OCI-LY7 (cell line): ENCODE measurements around the gene MAPK8IP3. TPM values are rescaled to one million over a fixed set of nuclear protein-coding genes. Genes with fewer than 3 reads are reported as not detected.
"Not testable (repeated sequence)": the region's sequence is repeated elsewhere in the genome, so short reads cannot be mapped to it uniquely, and the experiment has no call there.

Experiments
- BruUV-seq: library from RNA; stranded (reverse); fragments of 400-500 nt; replicated peaks from 2 replicates; lab custom pipeline; 2021; lab: Mats Ljungman, UMichigan
- CTCF ChIA-PET: fragments of 300-600 bp; sonication (Branson Sonifier 250); formaldehyde crosslinking; loops from one replicate; lab custom pipeline; 2022; ENCODE audit warnings: antibody characterized with exemption; ENCODE audit not compliant: unreplicated experiment; lab: Charles Lee
- POLR2A ChIA-PET: fragments of 300-600 bp; sonication (Branson Sonifier 250); formaldehyde crosslinking; loops from one replicate; lab custom pipeline; 2022; ENCODE audit warnings: antibody characterized with exemption; lab: Charles Lee
- DNase-seq: peaks from one replicate; pipeline ENCODE4 v3.0.0-alpha.2; 2015; ENCODE audit warnings: low spot score
- H2AFZ ChIP-seq: fragments of 200-600 bp; sonication (generic), shearing (Covaris generic); 2 replicates; pipeline ENCODE4 v1.6.1; 2014; ENCODE audit warnings: mild to moderate bottlenecking, antibody characterized with exemption, low read length, moderate library complexity
- H3K27ac ChIP-seq: fragments of 200-600 bp; sonication (generic); 2 replicates; pipeline ENCODE4 v1.5.1; 2014; ENCODE audit warnings: mixed run types, low read depth, mild to moderate bottlenecking, moderate library complexity, low read length, inconsistent platforms; ENCODE audit not compliant: poor library complexity, severe bottlenecking
- H3K36me3 ChIP-seq: fragments of 200-600 bp; sonication (generic); 2 replicates; pipeline ENCODE4 v1.6.1; 2014; ENCODE audit warnings: mild to moderate bottlenecking, antibody characterized with exemption, low read length, moderate library complexity, mixed read lengths; ENCODE audit not compliant: insufficient read depth
- H3K4me1 ChIP-seq: fragments of 200-600 bp; sonication (generic); 2 replicates; pipeline ENCODE4 v1.5.1; 2014; ENCODE audit warnings: mild to moderate bottlenecking, low read length; ENCODE audit not compliant: insufficient read depth, poor library complexity, severe bottlenecking
- H3K4me2 ChIP-seq: fragments of 200-600 bp; sonication (generic); 2 replicates; pipeline ENCODE4 v1.6.1; 2014; ENCODE audit warnings: mild to moderate bottlenecking, low read length
- H3K4me3 ChIP-seq: fragments of 200-600 bp; sonication (generic); 2 replicates; pipeline ENCODE4 v1.5.1; 2014; ENCODE audit warnings: mild to moderate bottlenecking, low read depth, low read length; ENCODE audit not compliant: poor library complexity, severe bottlenecking
- H3K79me2 ChIP-seq: fragments of 200-600 bp; sonication (generic); 2 replicates; pipeline ENCODE4 v1.6.1; 2016; ENCODE audit warnings: low read depth, mild to moderate bottlenecking, low read length, moderate library complexity, mixed read lengths; ENCODE audit not compliant: insufficient read depth
- H3K9me2 ChIP-seq: fragments of 200-600 bp; sonication (generic); 2 replicates; pipeline ENCODE4 v1.6.1; 2016; ENCODE audit warnings: mild to moderate bottlenecking, low read length, mixed read lengths; ENCODE audit not compliant: insufficient read depth
- H3K9me3 ChIP-seq: fragments of 200-600 bp; sonication (generic); 2 replicates; pipeline ENCODE4 v1.6.1; 2014; ENCODE audit warnings: mild to moderate bottlenecking, mixed run types, low read length, mixed read lengths
- H4K20me1 ChIP-seq: fragments of 200-600 bp; sonication (generic); 2 replicates; pipeline ENCODE4 v1.6.1; 2014; ENCODE audit warnings: mild to moderate bottlenecking, antibody characterized with exemption, low read length, moderate library complexity, mixed read lengths; ENCODE audit not compliant: insufficient read depth
- CTCF ChIP-seq: fragments of 200-600 bp; sonication (generic); conservative IDR thresholded peaks from 2 replicates; pipeline ENCODE4 v1.5.1; 2014; ENCODE audit warnings: mild to moderate bottlenecking, antibody characterized with exemption, low read length, moderate library complexity, mixed read lengths
- EZH2phosphoT487 ChIP-seq: fragments of 200-600 bp; sonication (generic); IDR thresholded peaks from 2 replicates; pipeline ENCODE4 v1.6.1; 2018; ENCODE audit warnings: low read depth, borderline replicate concordance, mild to moderate bottlenecking, mixed run types, antibody characterized with exemption, low read length, moderate library complexity, mixed read lengths
- intact Hi-C: fragments of 100-400 bp; cut with micrococcal nuclease; formaldehyde crosslinking; loops from one replicate; pipeline ENCODE4 v1.10.0; 2022; ENCODE audit not compliant: unreplicated experiment
- total RNA-seq, 2 experiments: library from RNA; depleted of rRNA in 1 of 2; stranded (reverse); fragments of >200 nt in 1 of 2; shearing (Covaris generic) in 1 of 2; gene quantifications; 2 replicates each; pipeline ENCODE4 v1.2.3, GENCODE V29; 2014 to 2022

MAPK8IP3 gene
- total RNA-seq, 2 experiments from 2014 or later = 114 to 130 TPM

- TF ChIP-seq EZH2phosphoT487 (no peak), CTCF (no peak)
- H3K9me3 ChIP-seq = peaks cover 14% of the 10 kb centered on the region
- intact Hi-C loops = no loop called here
- no peak overlapping the region for H3K4me3 ChIP-seq
- H3K36me3 ChIP-seq = peaks cover 67% of the 10 kb centered on the region
- no peak overlapping the region for H2AFZ ChIP-seq
- H3K4me1 ChIP-seq = no peaks in the 10 kb centered on the region
- H3K79me2 ChIP-seq = no peaks in the 10 kb centered on the region
- ChIA-PET POLR2A (no interaction called here), CTCF (no interaction called here)
- H3K27ac ChIP-seq = no peak overlapping the region
- H4K20me1 ChIP-seq = no peaks in the 10 kb centered on the region
- H3K9me2 ChIP-seq = no peaks in the 10 kb centered on the region
- DNase-seq = no peak
- no peak overlapping the region for H3K4me2 ChIP-seq
- BruUV-seq = no TSS peak
Observed at GRCh38 chr16:1731073-1731472, 25.1 kb downstream of the MAPK8IP3 start.

- POLR2A ChIA-PET = no interaction called here
- Histone ChIP-seq H3K79me2 (no peaks in the 10 kb centered on the region), H4K20me1 (no peaks in the 10 kb centered on the region), H3K36me3 (peaks cover 62% of the 10 kb centered on the region), H3K9me3 (peaks cover 16% of the 10 kb centered on the region), H2AFZ (no peak overlapping the region), H3K9me2 (no peaks in the 10 kb centered on the region), H3K27ac (no peak overlapping the region), H3K4me3 (no peak overlapping the region), H3K4me2 (no peak overlapping the region), H3K4me1 (no peaks in the 10 kb centered on the region)
- no peak for TF ChIP-seq EZH2phosphoT487
- no peak for TF ChIP-seq CTCF
- DNase-seq = no peak
- intact Hi-C loops = no loop called here
- CTCF ChIA-PET = no interaction called here
- no TSS peak for BruUV-seq
Observed at GRCh38 chr16:1731603-1732002, 25.6 kb downstream of the MAPK8IP3 start.

- H3K36me3 ChIP-seq = peaks cover 61% of the 10 kb centered on the region
- H2AFZ ChIP-seq = no peak overlapping the region
- intact Hi-C loops = no loop called here
- DNase-seq = no peak
- BruUV-seq = no TSS peak
- no peaks in the 10 kb centered on the region for H4K20me1 ChIP-seq
- ChIA-PET POLR2A (no interaction called here), CTCF (no interaction called here)
- H3K27ac ChIP-seq = no peak overlapping the region
- H3K79me2 ChIP-seq = no peaks in the 10 kb centered on the region
- peaks cover 20% of the 10 kb centered on the region for H3K9me3 ChIP-seq
- no peaks in the 10 kb centered on the region for H3K9me2 ChIP-seq
- TF ChIP-seq CTCF (no peak), EZH2phosphoT487 (no peak)
- H3K4me3 ChIP-seq = no peak overlapping the region
- H3K4me2 ChIP-seq = no peak overlapping the region
- no peaks in the 10 kb centered on the region for H3K4me1 ChIP-seq
Observed at GRCh38 chr16:1732071-1732470, 26.1 kb downstream of the MAPK8IP3 start.

GRCh38 chr16:1732551-1732987, 26.6 kb downstream of the MAPK8IP3 start:
- H4K20me1 ChIP-seq, DNase-seq, H3K4me3 ChIP-seq, H2AFZ ChIP-seq, H3K27ac ChIP-seq, intact Hi-C loops, H3K9me2 ChIP-seq, POLR2A ChIA-PET, BruUV-seq, H3K79me2 ChIP-seq, H3K4me2 ChIP-seq, H3K4me1 ChIP-seq, CTCF ChIA-PET: not testable (repeated sequence)
- Histone ChIP-seq H3K9me3 (peaks cover 20% of the 10 kb centered on the region), H3K36me3 (peaks cover 61% of the 10 kb centered on the region)
